Kidney glomerular epithelial cell (primary cell): Measurements from ENCODE around the gene TARBP1.

Source experiments
- DNase-seq: peaks from one replicate; lab custom pipeline; 2025; lab: John Stamatoyannopoulos, UW

Gene TARBP1

GRCh38 chr1:234484218-234484617 is 5.2 kb upstream of the TARBP1 start:
- DNase-seq, result no peak

- DNase-seq, result peak; percentile 54
Measured at GRCh38 chr1:234481771-234482170, 2.8 kb upstream of the TARBP1 start.

- no peak for DNase-seq
Measured at GRCh38 chr1:234479866-234480265, 887 bp upstream of the TARBP1 start.

- DNase-seq, result no peak
Measured at GRCh38 chr1:234479310-234479559, 256 bp upstream of the TARBP1 start.

- peak; percentile 12 for DNase-seq
Measured at GRCh38 chr1:234478152-234478480, 863 bp downstream of the TARBP1 start.

GRCh38 chr1:234477386-234478151 is 1.4 kb downstream of the TARBP1 start:
- DNase-seq, result no peak

- no peak for DNase-seq
Measured at GRCh38 chr1:234476172-234476571, 2.8 kb downstream of the TARBP1 start.

GRCh38 chr1:234475167-234475793 is 3.7 kb downstream of the TARBP1 start:
- DNase-seq, result no peak

GRCh38 chr1:234474375-234474774 is 4.6 kb downstream of the TARBP1 start:
- DNase-seq, result no peak

GRCh38 chr1:234473118-234473517 is 5.9 kb downstream of the TARBP1 start:
- peak; percentile 3 for DNase-seq

- no peak for DNase-seq
Measured at GRCh38 chr1:234469376-234469775, 9.6 kb downstream of the TARBP1 start.

GRCh38 chr1:234468580-234468979 is 10.4 kb downstream of the TARBP1 start:
- DNase-seq, result no peak

GRCh38 chr1:234467821-234468220 is 11.2 kb downstream of the TARBP1 start:
- DNase-seq, result no peak

GRCh38 chr1:234466945-234467344 is 12.0 kb downstream of the TARBP1 start:
- DNase-seq, result no peak

GRCh38 chr1:234463749-234464148 is 15.2 kb downstream of the TARBP1 start:
- DNase-seq, result no peak

GRCh38 chr1:234460652-234461051 is 18.3 kb downstream of the TARBP1 start:
- no peak for DNase-seq

- DNase-seq, result no peak
Measured at GRCh38 chr1:234458352-234459017, 20.5 kb downstream of the TARBP1 start.

- DNase-seq, result no peak
Measured at GRCh38 chr1:234454926-234455325, 24.1 kb downstream of the TARBP1 start.

GRCh38 chr1:234452406-234452965 is 26.5 kb downstream of the TARBP1 start:
- no peak for DNase-seq

- no peak for DNase-seq
Measured at GRCh38 chr1:234440348-234440747, 38.6 kb downstream of the TARBP1 start.

GRCh38 chr1:234438579-234438978 is 40.4 kb downstream of the TARBP1 start:
- DNase-seq, result no peak

GRCh38 chr1:234437423-234438171 is 41.4 kb downstream of the TARBP1 start:
- no peak for DNase-seq

- DNase-seq, result no peak
Measured at GRCh38 chr1:234435620-234436019, 43.4 kb downstream of the TARBP1 start.
